Lower lobe of right lung (tissue), 2 donors: Measurements from ENCODE around the gene ILK. TPM values are rescaled to one million over a fixed set of nuclear protein-coding genes. Genes with fewer than 3 reads are reported as not detected.
A peak's percentile ranks its signal among the peaks of the same experiment; 100 is the strongest.

ENCODE experiments used
- ATAC-seq, 2 donors: fragments of 200-7000 bp; cut with Tn5 transposase; one replicate each; pipeline ENCODE4 v1.9.1; 2020 to 2022; ENCODE audit warnings: mild to moderate bottlenecking in 2 of 2, moderate library complexity in 2 of 2
- DNase-seq: peaks from one replicate; pipeline ENCODE4 v3.0.0-alpha.2; 2020
- H3K27ac ChIP-seq: fragments of 200-600 bp; one replicate; pipeline ENCODE4 v1.8.0; 2022
- H3K27me3 ChIP-seq: fragments of 200-600 bp; one replicate; pipeline ENCODE4 v1.8.0; 2022; ENCODE audit warnings: low read depth
- H3K36me3 ChIP-seq: fragments of 200-600 bp; one replicate; pipeline ENCODE4 v1.8.0; 2022; ENCODE audit warnings: mild to moderate bottlenecking
- H3K4me1 ChIP-seq: fragments of 200-600 bp; one replicate; pipeline ENCODE4 v1.8.0; 2022
- H3K4me3 ChIP-seq: fragments of 200-600 bp; one replicate; pipeline ENCODE4 v1.8.0; 2022; ENCODE audit warnings: mild to moderate bottlenecking
- H3K9me3 ChIP-seq: fragments of 200-600 bp; one replicate; pipeline ENCODE4 v1.8.0; 2022
- intact Hi-C: fragments of 100-400 bp; cut with DNase I; formaldehyde crosslinking; loops from one replicate; pipeline ENCODE4 v1.11.0; 2022
- total RNA-seq: library from RNA; stranded (reverse); fragmentation: NEBNext Ultra II Directional; extraction: Animal tissue kit (Norgen Biotek cat#: 25700); gene quantifications from one replicate; pipeline ENCODE4 v1.2.1, GENCODE V29; 2021
- TF ChIP-seq, protein P1 (sequence below): fragments of 200-600 bp; IDR thresholded peaks from one replicate; pipeline ENCODE4 v1.8.0; 2022; ENCODE audit warnings: antibody characterized with exemption, mild to moderate bottlenecking
- donor health status: DM: no; HTN: yes; CAD: no; lungs with severe emphysema.

Gene ILK
- total RNA-seq, 1 donor from 2014 or later: 135 TPM

DNA sequence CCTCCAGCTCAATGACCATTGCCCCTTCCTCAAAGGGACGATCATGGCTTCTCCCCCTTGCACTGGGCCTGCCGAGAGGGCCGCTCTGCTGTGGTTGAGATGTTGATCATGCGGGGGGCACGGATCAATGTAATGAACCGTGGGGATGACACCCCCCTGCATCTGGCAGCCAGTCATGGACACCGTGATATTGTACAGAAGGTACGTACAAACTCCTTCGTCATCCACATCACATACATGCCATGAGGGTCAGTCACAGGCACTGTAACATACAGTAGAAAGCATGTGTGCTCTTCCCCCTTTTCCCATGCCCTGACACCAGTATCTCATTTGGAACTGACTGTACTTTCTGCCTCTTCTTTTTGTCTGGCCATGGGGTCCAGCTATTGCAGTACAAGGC, 4.4 kb downstream of the ILK start:
- H3K9me3 ChIP-seq: no peaks in the 10 kb centered on the region
- peak overlapping the region; percentile 56 for H3K27ac ChIP-seq
- no peak for ATAC-seq
- TF ChIP-seq, protein P1, sequence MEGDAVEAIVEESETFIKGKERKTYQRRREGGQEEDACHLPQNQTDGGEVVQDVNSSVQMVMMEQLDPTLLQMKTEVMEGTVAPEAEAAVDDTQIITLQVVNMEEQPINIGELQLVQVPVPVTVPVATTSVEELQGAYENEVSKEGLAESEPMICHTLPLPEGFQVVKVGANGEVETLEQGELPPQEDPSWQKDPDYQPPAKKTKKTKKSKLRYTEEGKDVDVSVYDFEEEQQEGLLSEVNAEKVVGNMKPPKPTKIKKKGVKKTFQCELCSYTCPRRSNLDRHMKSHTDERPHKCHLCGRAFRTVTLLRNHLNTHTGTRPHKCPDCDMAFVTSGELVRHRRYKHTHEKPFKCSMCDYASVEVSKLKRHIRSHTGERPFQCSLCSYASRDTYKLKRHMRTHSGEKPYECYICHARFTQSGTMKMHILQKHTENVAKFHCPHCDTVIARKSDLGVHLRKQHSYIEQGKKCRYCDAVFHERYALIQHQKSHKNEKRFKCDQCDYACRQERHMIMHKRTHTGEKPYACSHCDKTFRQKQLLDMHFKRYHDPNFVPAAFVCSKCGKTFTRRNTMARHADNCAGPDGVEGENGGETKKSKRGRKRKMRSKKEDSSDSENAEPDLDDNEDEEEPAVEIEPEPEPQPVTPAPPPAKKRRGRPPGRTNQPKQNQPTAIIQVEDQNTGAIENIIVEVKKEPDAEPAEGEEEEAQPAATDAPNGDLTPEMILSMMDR: no peak
- no peak for DNase-seq
- peaks cover 63% of the 10 kb centered on the region for H3K4me1 ChIP-seq
- H3K27me3 ChIP-seq: no peaks in the 10 kb centered on the region
- no peak overlapping the region for H3K4me3 ChIP-seq
- intact Hi-C loops: no loop called here
- H3K36me3 ChIP-seq: peaks cover 40% of the 10 kb centered on the region

DNA sequence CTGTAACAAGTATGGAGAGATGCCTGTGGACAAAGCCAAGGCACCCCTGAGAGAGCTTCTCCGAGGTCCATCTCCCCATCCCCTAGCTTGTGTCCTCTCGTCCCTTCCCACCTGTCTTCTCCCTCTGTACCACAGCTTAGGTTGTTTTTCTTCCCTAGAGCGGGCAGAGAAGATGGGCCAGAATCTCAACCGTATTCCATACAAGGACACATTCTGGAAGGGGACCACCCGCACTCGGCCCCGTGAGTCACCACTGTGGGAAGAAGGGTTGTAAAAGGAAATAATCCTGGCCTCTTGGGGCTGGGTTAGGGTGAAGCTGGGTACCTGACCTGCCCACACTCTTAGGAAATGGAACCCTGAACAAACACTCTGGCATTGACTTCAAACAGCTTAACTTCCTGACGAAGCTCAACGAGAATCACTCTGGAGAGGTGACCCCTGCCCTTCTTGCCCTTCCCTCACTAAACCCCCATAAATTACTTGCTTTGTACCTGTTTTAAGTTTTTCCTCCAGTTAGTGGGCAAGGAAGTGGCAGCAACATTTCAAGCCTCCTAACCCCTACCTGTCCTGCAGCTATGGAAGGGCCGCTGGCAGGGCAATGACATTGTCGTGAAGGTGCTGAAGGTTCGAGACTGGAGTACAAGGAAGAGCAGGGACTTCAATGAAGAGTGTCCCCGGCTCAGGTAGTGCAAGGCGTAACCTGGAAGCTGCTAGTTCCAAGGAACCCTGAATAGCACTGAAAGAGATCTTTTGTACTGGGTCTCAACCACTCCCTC, 5.3 kb downstream of the ILK start:
- intact Hi-C loops: no loop called here
- Histone ChIP-seq H3K9me3 (no peaks in the 10 kb centered on the region), H3K4me3 (no peak overlapping the region), H3K36me3 (peaks cover 43% of the 10 kb centered on the region), H3K27me3 (no peaks in the 10 kb centered on the region), H3K4me1 (peaks cover 69% of the 10 kb centered on the region), H3K27ac (no peak overlapping the region)
- DNase-seq (no peak), ATAC-seq (no peak)
- TF ChIP-seq, protein P1: no peak

DNA sequence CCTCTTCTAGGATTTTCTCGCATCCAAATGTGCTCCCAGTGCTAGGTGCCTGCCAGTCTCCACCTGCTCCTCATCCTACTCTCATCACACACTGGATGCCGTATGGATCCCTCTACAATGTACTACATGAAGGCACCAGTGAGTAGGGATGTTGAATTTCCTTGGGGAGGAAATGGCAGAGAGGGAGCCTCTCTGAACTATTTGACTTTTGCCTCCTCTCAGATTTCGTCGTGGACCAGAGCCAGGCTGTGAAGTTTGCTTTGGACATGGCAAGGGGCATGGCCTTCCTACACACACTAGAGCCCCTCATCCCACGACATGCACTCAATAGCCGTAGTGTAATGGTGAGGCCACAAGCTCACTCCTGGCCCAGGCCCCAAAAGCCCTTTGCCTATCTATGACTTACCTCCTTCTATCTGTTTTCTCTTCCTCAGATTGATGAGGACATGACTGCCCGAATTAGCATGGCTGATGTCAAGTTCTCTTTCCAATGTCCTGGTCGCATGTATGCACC, 6.0 kb downstream of the ILK start:
- no peak overlapping the region for H3K27ac ChIP-seq
- TF ChIP-seq, protein P1: no peak
- DNase-seq: no peak

DNA sequence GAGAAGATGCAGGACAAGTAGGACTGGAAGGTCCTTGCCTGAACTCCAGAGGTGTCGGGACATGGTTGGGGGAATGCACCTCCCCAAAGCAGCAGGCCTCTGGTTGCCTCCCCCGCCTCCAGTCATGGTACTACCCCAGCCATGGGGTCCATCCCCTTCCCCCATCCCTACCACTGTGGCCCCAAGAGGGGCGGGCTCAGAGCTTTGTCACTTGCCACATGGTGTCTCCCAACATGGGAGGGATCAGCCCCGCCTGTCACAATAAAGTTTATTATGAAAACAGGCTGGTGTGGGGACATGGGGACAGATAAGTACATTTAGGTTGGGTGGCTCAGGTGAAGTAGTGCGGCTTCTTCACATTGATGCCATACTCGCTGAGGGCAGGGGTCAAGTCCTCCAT, 7.0 kb downstream of the ILK start:
- H3K36me3 ChIP-seq: peaks cover 60% of the 10 kb centered on the region
- peaks cover 58% of the 10 kb centered on the region for H3K4me1 ChIP-seq
- DNase-seq (peak; percentile 46), ATAC-seq (no peak)
- TF ChIP-seq, protein P1: no peak
- H3K4me3 ChIP-seq: peak overlapping the region; percentile 81
- H3K27me3 ChIP-seq: no peaks in the 10 kb centered on the region
- peak overlapping the region; percentile 97 for H3K27ac ChIP-seq
- no peaks in the 10 kb centered on the region for H3K9me3 ChIP-seq
- intact Hi-C loops: no loop called here

More for the DNA sequence above, 6.0 kb downstream of the ILK start:
- intact Hi-C loops: no loop called here
- Histone ChIP-seq H3K4me3 (no peak overlapping the region), H3K36me3 (peaks cover 50% of the 10 kb centered on the region), H3K4me1 (peaks cover 68% of the 10 kb centered on the region), H3K27me3 (no peaks in the 10 kb centered on the region), H3K9me3 (no peaks in the 10 kb centered on the region)
- no peak for ATAC-seq

DNA sequence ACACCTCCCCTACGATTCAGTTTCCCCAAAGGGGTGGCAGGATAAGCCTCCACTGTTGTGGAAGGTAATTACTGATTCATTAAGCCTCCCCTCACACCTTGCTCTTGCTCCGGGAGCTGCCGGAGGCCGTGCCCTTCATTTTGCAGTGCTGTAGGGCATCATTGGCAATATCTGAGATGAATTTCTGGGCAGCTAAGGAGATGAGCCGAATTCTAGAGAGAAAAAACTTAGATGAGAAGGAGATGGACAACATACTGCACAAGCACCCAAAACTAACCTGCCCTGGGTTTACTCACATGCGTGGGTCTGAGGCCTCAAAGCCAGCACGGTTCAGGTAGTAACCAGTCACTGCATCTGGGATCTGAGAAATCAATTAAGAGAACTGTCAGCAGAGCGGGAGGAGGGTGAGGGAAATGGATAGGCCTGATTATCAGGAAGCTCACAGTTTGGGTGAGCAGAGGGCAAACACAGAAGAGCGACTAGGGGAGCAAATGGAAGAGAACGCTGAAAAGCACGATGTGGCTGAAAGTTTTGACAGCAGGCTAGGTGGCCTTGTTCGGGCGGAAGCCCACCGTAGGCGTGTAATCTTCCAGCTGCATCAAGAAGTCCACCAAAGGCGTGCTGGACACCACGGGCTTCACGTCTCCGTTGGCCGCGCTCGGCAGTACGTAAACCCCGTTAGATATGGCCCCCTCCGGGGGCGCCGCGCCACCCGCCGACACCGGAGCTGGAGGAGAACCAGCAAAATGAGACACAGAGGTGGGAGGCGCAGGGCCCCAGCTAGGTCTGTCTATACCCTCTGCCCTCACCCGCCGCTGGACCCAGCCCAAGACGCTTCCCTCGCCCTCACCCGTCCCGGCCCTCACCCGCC, 7.8 kb downstream of the ILK start:
- H3K9me3 ChIP-seq: no peaks in the 10 kb centered on the region
- peaks cover 50% of the 10 kb centered on the region for H3K4me1 ChIP-seq
- intact Hi-C loops: no loop called here
- no peaks in the 10 kb centered on the region for H3K27me3 ChIP-seq
- TF ChIP-seq, protein P1: no peak
- peak overlapping the region; percentile 97 for H3K27ac ChIP-seq
- H3K4me3 ChIP-seq: peak overlapping the region; percentile 81
- ATAC-seq: peak; percentile 1 to 3
- peaks cover 67% of the 10 kb centered on the region for H3K36me3 ChIP-seq
- peak; percentile 71 for DNase-seq
